ENCODE results near the gene TRIM24.

TRIM24 gene

GRCh38 chr7:138568655-138569054 is 108.6 kb downstream of the TRIM24 start:
- Histone ChIP-seq H3K27ac (ENCODE audit: low read depth, low read length) (no peak overlapping the region), H3K27me3 (ENCODE audit: control insufficient read depth in 1 of 2, insufficient read depth in 2 of 2, low read length in 2 of 2) (no peaks in the 10 kb centered on the region), H3K9ac (ENCODE audit: low read length) (no peak overlapping the region), H3K9me3 (ENCODE audit: low read length) (peaks cover 15% of the 10 kb centered on the region), H3K36me3 (ENCODE audit: insufficient read depth, low read length) (peaks cover 24% of the 10 kb centered on the region), H3K4me3 (ENCODE audit: low read depth in 1 of 2, low read length in 2 of 2) (no peak overlapping the region), H3K4me1 (ENCODE audit: insufficient read depth, low read length) (no peaks in the 10 kb centered on the region)

GRCh38 chr7:138569418-138569817 is 109.4 kb downstream of the TRIM24 start:
- no peak overlapping the region for H3K4me3 ChIP-seq (ENCODE audit: low read depth in 1 of 2, low read length in 2 of 2)
- peaks cover 9% of the 10 kb centered on the region for H3K9me3 ChIP-seq (ENCODE audit: low read length)
- H3K27ac ChIP-seq (ENCODE audit: low read depth, low read length) = no peak overlapping the region
- no peak overlapping the region for H3K9ac ChIP-seq (ENCODE audit: low read length)
- H3K4me1 ChIP-seq (ENCODE audit: insufficient read depth, low read length) = no peaks in the 10 kb centered on the region
- no peaks in the 10 kb centered on the region for H3K27me3 ChIP-seq (ENCODE audit: control insufficient read depth in 1 of 2, insufficient read depth in 2 of 2, low read length in 2 of 2)
- peaks cover 25% of the 10 kb centered on the region for H3K36me3 ChIP-seq (ENCODE audit: insufficient read depth, low read length)

DNA sequence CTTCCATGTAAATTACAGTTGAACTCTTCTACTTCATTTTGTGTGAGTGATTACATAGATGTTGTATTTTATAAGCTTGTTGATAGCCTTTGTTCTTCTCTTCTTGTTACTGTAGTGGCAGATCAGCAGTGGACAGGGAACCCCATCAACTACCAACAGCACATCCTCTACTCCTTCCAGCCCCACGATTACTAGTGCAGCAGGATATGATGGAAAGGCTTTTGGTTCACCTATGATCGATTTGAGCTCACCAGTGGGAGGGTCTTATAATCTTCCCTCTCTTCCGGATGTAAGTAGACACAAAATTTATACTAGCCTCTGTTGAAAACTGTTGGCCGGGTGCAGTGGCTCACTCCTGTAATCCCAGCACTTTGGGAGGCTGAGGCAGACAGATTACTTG is 110.7 kb downstream of the TRIM24 start:
- H3K36me3 ChIP-seq (ENCODE audit: insufficient read depth, low read length) = peaks cover 16% of the 10 kb centered on the region

DNA sequence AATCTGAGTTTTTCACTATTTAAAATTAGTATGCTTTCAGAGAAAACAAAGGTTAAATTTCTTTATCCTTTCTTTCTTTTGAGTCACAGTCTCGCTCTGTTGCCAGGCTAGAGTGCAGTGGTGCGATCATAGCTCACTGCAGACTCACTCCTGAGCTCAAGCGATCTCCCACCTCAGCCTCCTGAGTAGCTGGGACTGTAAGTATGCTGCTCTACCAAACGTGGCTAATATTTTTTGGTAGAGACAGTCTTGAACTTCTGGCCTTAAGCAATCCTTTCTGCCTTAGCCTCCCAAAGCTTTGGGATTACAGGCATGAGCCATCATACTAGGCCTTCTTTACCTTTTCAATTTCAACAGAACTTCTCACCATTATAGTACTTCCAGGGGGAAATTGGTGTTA is 113.7 kb downstream of the TRIM24 start:
- no peaks in the 10 kb centered on the region for H3K4me1 ChIP-seq (ENCODE audit: insufficient read depth, low read length)
- H3K27ac ChIP-seq (ENCODE audit: low read depth, low read length) = no peak overlapping the region
- no peak overlapping the region for H3K9ac ChIP-seq (ENCODE audit: low read length)
- H3K27me3 ChIP-seq (ENCODE audit: control insufficient read depth in 1 of 2, insufficient read depth in 2 of 2, low read length in 2 of 2) = no peaks in the 10 kb centered on the region
- H3K4me3 ChIP-seq (ENCODE audit: low read depth in 1 of 2, low read length in 2 of 2) = no peak overlapping the region
- H3K9me3 ChIP-seq (ENCODE audit: low read length) = no peaks in the 10 kb centered on the region
- peaks cover 16% of the 10 kb centered on the region for H3K36me3 ChIP-seq (ENCODE audit: insufficient read depth, low read length)

More for the DNA sequence above, 110.7 kb downstream of the TRIM24 start:
- no peak overlapping the region for H3K27ac ChIP-seq (ENCODE audit: low read depth, low read length)
- H3K27me3 ChIP-seq (ENCODE audit: control insufficient read depth in 1 of 2, insufficient read depth in 2 of 2, low read length in 2 of 2) = no peaks in the 10 kb centered on the region
- H3K9me3 ChIP-seq (ENCODE audit: low read length) = no peaks in the 10 kb centered on the region
- no peak overlapping the region for H3K4me3 ChIP-seq (ENCODE audit: low read depth in 1 of 2, low read length in 2 of 2)
- no peaks in the 10 kb centered on the region for H3K4me1 ChIP-seq (ENCODE audit: insufficient read depth, low read length)
- no peak overlapping the region for H3K9ac ChIP-seq (ENCODE audit: low read length)

DNA sequence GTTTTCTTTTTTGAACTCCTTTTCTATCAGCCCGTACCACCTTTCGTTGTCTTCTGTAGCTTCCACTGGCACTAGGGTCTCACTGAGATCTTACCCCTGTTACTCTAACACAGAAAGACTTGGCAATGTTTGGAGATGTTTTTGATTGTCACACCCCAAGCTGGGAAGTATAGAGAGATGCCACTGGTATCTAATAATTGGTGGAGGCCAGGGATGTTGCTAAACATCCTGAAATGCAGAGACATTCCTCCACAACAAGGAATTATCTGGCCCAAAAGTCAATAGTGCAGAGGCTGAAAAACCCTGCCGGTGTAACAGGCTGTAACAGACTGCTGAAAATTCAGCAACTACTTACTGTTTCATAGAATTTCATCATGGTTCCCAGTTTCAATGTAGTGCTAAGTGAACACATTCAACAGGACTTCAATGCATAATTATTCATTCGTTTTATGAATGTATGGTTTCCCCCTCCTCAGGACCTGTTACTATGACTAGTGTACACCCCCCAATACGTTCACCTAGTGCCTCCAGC is 115.9 kb downstream of the TRIM24 start:
- Histone ChIP-seq H3K27me3 (ENCODE audit: control insufficient read depth in 1 of 2, insufficient read depth in 2 of 2, low read length in 2 of 2) (no peaks in the 10 kb centered on the region), H3K36me3 (ENCODE audit: insufficient read depth, low read length) (peaks cover 33% of the 10 kb centered on the region), H3K27ac (ENCODE audit: low read depth, low read length) (no peak overlapping the region), H3K9ac (ENCODE audit: low read length) (no peak overlapping the region), H3K4me1 (ENCODE audit: insufficient read depth, low read length) (no peaks in the 10 kb centered on the region), H3K9me3 (ENCODE audit: low read length) (no peaks in the 10 kb centered on the region), H3K4me3 (ENCODE audit: low read depth in 1 of 2, low read length in 2 of 2) (no peak overlapping the region)

GRCh38 chr7:138579136-138579535 is 119.1 kb downstream of the TRIM24 start:
- H3K9ac ChIP-seq (ENCODE audit: low read length) = no peak overlapping the region
- no peak overlapping the region for H3K4me3 ChIP-seq (ENCODE audit: low read depth in 1 of 2, low read length in 2 of 2)
- no peaks in the 10 kb centered on the region for H3K4me1 ChIP-seq (ENCODE audit: insufficient read depth, low read length)
- H3K9me3 ChIP-seq (ENCODE audit: low read length) = no peaks in the 10 kb centered on the region
- H3K27ac ChIP-seq (ENCODE audit: low read depth, low read length) = no peak overlapping the region
- H3K27me3 ChIP-seq (ENCODE audit: control insufficient read depth in 1 of 2, insufficient read depth in 2 of 2, low read length in 2 of 2) = no peaks in the 10 kb centered on the region
- H3K36me3 ChIP-seq (ENCODE audit: insufficient read depth, low read length) = peaks cover 27% of the 10 kb centered on the region

DNA sequence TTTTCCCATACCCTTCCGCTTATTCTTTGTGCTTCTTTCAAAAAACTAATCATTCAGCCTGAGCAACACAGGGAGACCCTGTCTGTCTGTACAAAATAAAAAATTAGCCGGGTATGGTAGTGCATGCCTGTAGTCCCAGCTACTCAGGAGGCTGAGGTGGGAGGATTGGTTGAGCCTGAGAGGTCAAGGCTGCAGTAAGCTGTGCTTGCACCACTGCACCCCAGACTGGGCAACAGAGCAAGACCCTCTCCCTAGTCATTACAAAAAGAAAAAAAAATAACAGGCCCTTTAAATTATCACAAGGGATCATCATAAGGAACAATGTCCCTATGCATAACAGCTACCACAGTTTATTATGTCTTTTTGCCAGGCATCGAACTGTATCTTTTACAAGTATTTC is 119.6 kb downstream of the TRIM24 start:
- Histone ChIP-seq H3K9ac (ENCODE audit: low read length) (no peak overlapping the region), H3K4me1 (ENCODE audit: insufficient read depth, low read length) (no peaks in the 10 kb centered on the region), H3K4me3 (ENCODE audit: low read depth in 1 of 2, low read length in 2 of 2) (no peak overlapping the region), H3K27ac (ENCODE audit: low read depth, low read length) (no peak overlapping the region), H3K27me3 (ENCODE audit: control insufficient read depth in 1 of 2, insufficient read depth in 2 of 2, low read length in 2 of 2) (no peaks in the 10 kb centered on the region), H3K36me3 (ENCODE audit: insufficient read depth, low read length) (peaks cover 28% of the 10 kb centered on the region), H3K9me3 (ENCODE audit: low read length) (no peaks in the 10 kb centered on the region)

GRCh38 chr7:138581065-138581464 is 121.0 kb downstream of the TRIM24 start:
- Histone ChIP-seq H3K9me3 (ENCODE audit: low read length) (no peaks in the 10 kb centered on the region), H3K4me1 (ENCODE audit: insufficient read depth, low read length) (no peaks in the 10 kb centered on the region), H3K27me3 (ENCODE audit: control insufficient read depth in 1 of 2, insufficient read depth in 2 of 2, low read length in 2 of 2) (no peaks in the 10 kb centered on the region), H3K36me3 (ENCODE audit: insufficient read depth, low read length) (peaks cover 28% of the 10 kb centered on the region), H3K9ac (ENCODE audit: low read length) (no peak overlapping the region), H3K4me3 (ENCODE audit: low read depth in 1 of 2, low read length in 2 of 2) (no peak overlapping the region), H3K27ac (ENCODE audit: low read depth, low read length) (no peak overlapping the region)

GRCh38 chr7:138584283-138584682 is 124.2 kb downstream of the TRIM24 start:
- Histone ChIP-seq H3K4me1 (ENCODE audit: insufficient read depth, low read length) (no peaks in the 10 kb centered on the region), H3K27me3 (ENCODE audit: control insufficient read depth in 1 of 2, insufficient read depth in 2 of 2, low read length in 2 of 2) (no peaks in the 10 kb centered on the region), H3K9me3 (ENCODE audit: low read length) (no peaks in the 10 kb centered on the region), H3K9ac (ENCODE audit: low read length) (no peak overlapping the region), H3K4me3 (ENCODE audit: low read depth in 1 of 2, low read length in 2 of 2) (no peak overlapping the region), H3K36me3 (ENCODE audit: insufficient read depth, low read length) (peaks cover 17% of the 10 kb centered on the region), H3K27ac (ENCODE audit: low read depth, low read length) (no peak overlapping the region)

DNA sequence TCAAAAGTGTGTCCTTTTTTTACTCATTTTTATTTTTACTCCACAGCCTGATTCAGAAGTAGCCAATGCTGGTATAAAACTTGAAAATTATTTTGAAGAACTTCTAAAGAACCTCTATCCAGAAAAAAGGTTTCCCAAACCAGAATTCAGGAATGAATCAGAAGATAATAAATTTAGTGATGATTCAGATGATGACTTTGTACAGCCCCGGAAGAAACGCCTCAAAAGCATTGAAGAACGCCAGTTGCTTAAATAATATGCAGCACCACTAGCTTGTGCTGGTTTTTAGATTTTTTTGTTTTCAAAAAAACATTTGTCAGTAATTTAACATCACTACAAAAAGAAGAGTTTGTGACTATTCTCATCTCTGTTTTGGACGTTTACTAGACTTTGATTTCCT is 124.6 kb downstream of the TRIM24 start:
- peaks cover 13% of the 10 kb centered on the region for H3K36me3 ChIP-seq (ENCODE audit: insufficient read depth, low read length)
- H3K9ac ChIP-seq (ENCODE audit: low read length) = no peak overlapping the region
- H3K27me3 ChIP-seq (ENCODE audit: control insufficient read depth in 1 of 2, insufficient read depth in 2 of 2, low read length in 2 of 2) = no peaks in the 10 kb centered on the region
- H3K9me3 ChIP-seq (ENCODE audit: low read length) = no peaks in the 10 kb centered on the region
- no peak overlapping the region for H3K4me3 ChIP-seq (ENCODE audit: low read depth in 1 of 2, low read length in 2 of 2)
- H3K4me1 ChIP-seq (ENCODE audit: insufficient read depth, low read length) = no peaks in the 10 kb centered on the region
- H3K27ac ChIP-seq (ENCODE audit: low read depth, low read length) = no peak overlapping the region

DNA sequence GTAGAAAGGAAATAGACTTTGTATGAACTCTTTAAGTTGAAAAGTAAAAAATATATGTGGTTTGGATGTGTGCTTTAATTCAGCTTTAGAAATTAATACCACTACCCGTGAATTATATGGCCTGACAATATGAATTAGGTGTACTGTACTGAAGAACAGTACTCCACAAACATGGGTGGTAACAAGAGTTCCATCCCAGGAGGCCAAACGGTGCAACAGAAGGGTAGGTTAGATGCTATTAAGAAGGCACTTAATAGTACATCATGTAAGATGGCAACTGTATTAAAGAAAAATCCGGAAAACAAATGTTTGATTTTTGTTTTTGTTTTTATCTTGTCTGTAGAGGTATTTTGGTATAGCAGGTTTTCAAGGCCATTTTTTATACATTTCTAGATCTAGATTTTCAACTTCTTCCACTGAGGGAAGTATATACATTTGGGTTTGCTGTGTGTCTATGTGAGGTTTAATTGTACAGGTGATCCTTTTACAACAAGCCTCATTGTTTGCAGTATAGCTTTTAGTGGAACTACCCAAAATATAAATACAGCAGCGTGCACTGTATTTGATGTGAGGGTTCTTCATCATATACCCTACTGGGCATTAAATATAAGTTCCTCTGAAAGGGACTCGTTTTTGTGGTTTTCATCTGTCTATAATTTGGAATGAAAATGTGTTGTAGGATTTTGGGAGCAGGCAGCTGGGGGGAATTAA is 125.4 kb downstream of the TRIM24 start:
- H3K4me3 ChIP-seq (ENCODE audit: low read depth in 1 of 2, low read length in 2 of 2) = no peak overlapping the region
- no peaks in the 10 kb centered on the region for H3K27me3 ChIP-seq (ENCODE audit: control insufficient read depth in 1 of 2, insufficient read depth in 2 of 2, low read length in 2 of 2)
- no peak overlapping the region for H3K27ac ChIP-seq (ENCODE audit: low read depth, low read length)
- no peak overlapping the region for H3K9ac ChIP-seq (ENCODE audit: low read length)
- H3K4me1 ChIP-seq (ENCODE audit: insufficient read depth, low read length) = no peaks in the 10 kb centered on the region
- H3K36me3 ChIP-seq (ENCODE audit: insufficient read depth, low read length) = peaks cover 7% of the 10 kb centered on the region
- no peaks in the 10 kb centered on the region for H3K9me3 ChIP-seq (ENCODE audit: low read length)

DNA sequence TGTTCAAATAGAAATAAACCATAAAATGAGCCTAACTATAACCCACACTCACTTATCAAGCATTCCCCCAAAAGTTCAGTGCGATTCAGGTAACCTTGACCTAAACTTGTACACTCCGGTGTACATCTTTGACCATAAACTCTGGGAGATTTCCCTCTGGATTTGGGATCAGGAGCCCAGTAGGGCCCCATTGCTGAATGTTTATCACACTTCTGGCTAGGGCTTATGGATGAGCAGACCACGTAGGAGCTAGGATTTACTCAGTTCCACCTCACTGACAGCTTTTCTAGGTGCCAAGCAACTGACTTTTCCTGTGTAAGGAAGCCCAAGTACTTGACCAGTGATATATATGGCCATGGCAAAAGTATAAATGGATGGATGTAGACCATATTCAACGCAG is 127.4 kb downstream of the TRIM24 start:
- H3K9me3 ChIP-seq (ENCODE audit: low read length) = no peaks in the 10 kb centered on the region
- H3K36me3 ChIP-seq (ENCODE audit: insufficient read depth, low read length) = peaks cover 5% of the 10 kb centered on the region

More for the DNA sequence above, 127.4 kb downstream of the TRIM24 start:
- H3K4me1 ChIP-seq (ENCODE audit: insufficient read depth, low read length) = no peaks in the 10 kb centered on the region
- H3K27ac ChIP-seq (ENCODE audit: low read depth, low read length) = no peak overlapping the region
- H3K27me3 ChIP-seq (ENCODE audit: control insufficient read depth in 1 of 2, insufficient read depth in 2 of 2, low read length in 2 of 2) = no peaks in the 10 kb centered on the region
- H3K9ac ChIP-seq (ENCODE audit: low read length) = no peak overlapping the region
- H3K4me3 ChIP-seq (ENCODE audit: low read depth in 1 of 2, low read length in 2 of 2) = no peak overlapping the region

Measured in muscle layer of colon (tissue), 2 donors.